Calu3 (cell line): ENCODE results near the gene ENHO. TPM values are rescaled to one million over a fixed set of nuclear protein-coding genes. Genes with fewer than 3 reads are reported as not detected.

Source experiments
- BruUV-seq: library from RNA; stranded (reverse); fragments of 400-500 nt; replicated peaks from 2 replicates; lab custom pipeline; 2021; lab: Mats Ljungman, UMichigan
- CTCF ChIA-PET: fragments of 300-600 bp; sonication (Branson Sonifier 250); formaldehyde crosslinking; loops from one replicate; lab custom pipeline; 2022; ENCODE audit warnings: antibody characterized with exemption; lab: Charles Lee
- DNase-seq: peaks from one replicate; pipeline ENCODE4 v3.0.0; 2022
- H3K27ac Mint-ChIP-seq: one replicate; pipeline ENCODE4 v1.8.0; 2022; ENCODE audit warnings: mixed read lengths; ENCODE audit not compliant: unreplicated experiment
- H3K27me3 Mint-ChIP-seq: one replicate; pipeline ENCODE4 v1.8.0; 2022; ENCODE audit warnings: mixed read lengths; ENCODE audit not compliant: unreplicated experiment
- H3K36me3 Mint-ChIP-seq: one replicate; pipeline ENCODE4 v1.8.0; 2022; ENCODE audit warnings: mild to moderate bottlenecking, moderate library complexity, mixed read lengths; ENCODE audit not compliant: insufficient read depth, unreplicated experiment
- H3K4me1 Mint-ChIP-seq: one replicate; pipeline ENCODE4 v1.8.0; 2022; ENCODE audit warnings: mild to moderate bottlenecking, low read depth, mixed read lengths; ENCODE audit not compliant: unreplicated experiment
- H3K4me3 Mint-ChIP-seq: one replicate; pipeline ENCODE4 v1.8.0; 2022; ENCODE audit warnings: mild to moderate bottlenecking, low read depth, moderate library complexity, mixed read lengths; ENCODE audit not compliant: unreplicated experiment
- H3K9me3 Mint-ChIP-seq: one replicate; pipeline ENCODE4 v1.8.0; 2022; ENCODE audit warnings: low read depth, mixed read lengths; ENCODE audit not compliant: unreplicated experiment
- intact Hi-C: fragments of 100-400 bp; cut with micrococcal nuclease; formaldehyde crosslinking; loops from one replicate; pipeline ENCODE4 v1.10.0; 2022; ENCODE audit not compliant: unreplicated experiment
- total RNA-seq: library from RNA; stranded (reverse); gene quantifications from 2 replicates; pipeline ENCODE4 v1.2.3, GENCODE V29; 2022
- TF ChIP-seq, protein P1 (sequence below): fragments of 200-600 bp; IDR thresholded peaks from one replicate; pipeline ENCODE4 v1.8.0; 2022; ENCODE audit warnings: antibody characterized with exemption; ENCODE audit not compliant: unreplicated experiment

Gene ENHO
- total RNA-seq, 1 experiment from 2014 or later: not detected

GRCh38 chr9:34507556-34507955 is 15.2 kb downstream of the ENHO start:
- intact Hi-C loops: no loop called here
- no peak for DNase-seq
- peaks cover 95% of the 10 kb centered on the region for H3K27me3 Mint-ChIP-seq
- no peaks in the 10 kb centered on the region for H3K9me3 Mint-ChIP-seq
- TF ChIP-seq, protein P1, sequence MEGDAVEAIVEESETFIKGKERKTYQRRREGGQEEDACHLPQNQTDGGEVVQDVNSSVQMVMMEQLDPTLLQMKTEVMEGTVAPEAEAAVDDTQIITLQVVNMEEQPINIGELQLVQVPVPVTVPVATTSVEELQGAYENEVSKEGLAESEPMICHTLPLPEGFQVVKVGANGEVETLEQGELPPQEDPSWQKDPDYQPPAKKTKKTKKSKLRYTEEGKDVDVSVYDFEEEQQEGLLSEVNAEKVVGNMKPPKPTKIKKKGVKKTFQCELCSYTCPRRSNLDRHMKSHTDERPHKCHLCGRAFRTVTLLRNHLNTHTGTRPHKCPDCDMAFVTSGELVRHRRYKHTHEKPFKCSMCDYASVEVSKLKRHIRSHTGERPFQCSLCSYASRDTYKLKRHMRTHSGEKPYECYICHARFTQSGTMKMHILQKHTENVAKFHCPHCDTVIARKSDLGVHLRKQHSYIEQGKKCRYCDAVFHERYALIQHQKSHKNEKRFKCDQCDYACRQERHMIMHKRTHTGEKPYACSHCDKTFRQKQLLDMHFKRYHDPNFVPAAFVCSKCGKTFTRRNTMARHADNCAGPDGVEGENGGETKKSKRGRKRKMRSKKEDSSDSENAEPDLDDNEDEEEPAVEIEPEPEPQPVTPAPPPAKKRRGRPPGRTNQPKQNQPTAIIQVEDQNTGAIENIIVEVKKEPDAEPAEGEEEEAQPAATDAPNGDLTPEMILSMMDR: no peak
- CTCF ChIA-PET: no interaction called here
- H3K4me3 Mint-ChIP-seq: no peak overlapping the region
- H3K27ac Mint-ChIP-seq: no peak overlapping the region
- no peaks in the 10 kb centered on the region for H3K4me1 Mint-ChIP-seq
- BruUV-seq: no TSS peak
- no peaks in the 10 kb centered on the region for H3K36me3 Mint-ChIP-seq

- no peaks in the 10 kb centered on the region for H3K4me1 Mint-ChIP-seq
These were observed 16.2 kb downstream of the ENHO start for GRCh38 chr9:34506623-34507022.

GRCh38 chr9:34505370-34506120 is 17.2 kb downstream of the ENHO start:
- no peak overlapping the region for H3K27ac Mint-ChIP-seq
- BruUV-seq: no TSS peak
- CTCF ChIA-PET: interaction anchor here (1.2 kb wide), 1 partner anchor 102 kb away, joined by 3 read pairs; no protein-coding TSS in a partner anchor

More at GRCh38 chr9:34506623-34507022, 16.2 kb downstream of the ENHO start:
- TF ChIP-seq, protein P1: no peak
- Mint-ChIP-seq H3K9me3 (no peaks in the 10 kb centered on the region), H3K27me3 (peaks cover 88% of the 10 kb centered on the region), H3K27ac (no peak overlapping the region), H3K36me3 (no peaks in the 10 kb centered on the region), H3K4me3 (no peak overlapping the region)
- no TSS peak for BruUV-seq
- DNase-seq: no peak
- intact Hi-C loops: no loop called here
- CTCF ChIA-PET: interaction anchor here (1.2 kb wide), 1 partner anchor 103 kb away, joined by 3 read pairs; no protein-coding TSS in a partner anchor

DNA sequence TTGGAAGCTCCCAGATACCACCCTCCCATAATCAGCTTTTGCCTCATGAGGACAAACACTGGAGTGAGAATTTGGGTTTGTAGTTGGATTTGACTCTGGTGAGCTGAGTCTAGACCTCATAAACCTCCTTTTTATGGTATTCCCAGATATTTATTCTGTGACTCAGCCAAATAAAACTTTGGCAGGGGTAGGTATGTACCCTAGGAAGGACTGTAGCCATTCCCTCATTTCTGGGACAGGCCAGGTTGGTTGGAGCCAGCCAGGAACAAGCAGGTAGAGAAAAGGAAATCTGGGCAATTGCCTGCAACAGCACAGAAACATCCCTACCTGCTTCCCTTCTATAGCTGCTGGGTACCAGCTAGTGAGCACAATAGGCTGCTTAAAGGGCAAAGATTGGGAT is 19.4 kb downstream of the ENHO start:
- Mint-ChIP-seq H3K9me3 (no peaks in the 10 kb centered on the region), H3K4me1 (no peaks in the 10 kb centered on the region), H3K4me3 (no peak overlapping the region), H3K27me3 (peaks cover 79% of the 10 kb centered on the region), H3K36me3 (no peaks in the 10 kb centered on the region), H3K27ac (no peak overlapping the region)
- intact Hi-C loops: no loop called here
- no TSS peak for BruUV-seq
- no peak for DNase-seq
- TF ChIP-seq, protein P1: no peak
- CTCF ChIA-PET: interaction anchor here (0.6 to 1.2 kb wide), 2 partner anchors 100 kb away, joined by 3 read pairs; no protein-coding TSS in a partner anchor

More at GRCh38 chr9:34505370-34506120, 17.2 kb downstream of the ENHO start:
- no peak for DNase-seq
- TF ChIP-seq, protein P1: no peak
- Mint-ChIP-seq H3K4me1 (no peaks in the 10 kb centered on the region), H3K4me3 (no peak overlapping the region), H3K9me3 (no peaks in the 10 kb centered on the region), H3K27me3 (peaks cover 79% of the 10 kb centered on the region), H3K36me3 (no peaks in the 10 kb centered on the region)
- intact Hi-C loops: no loop called here
